ENCODE measurements around the gene ZNF30.

Gene ZNF30
- long read RNA-seq, transcript ZNF30-201 (5 exons, 2,579 nt): minor isoform, 7 of 89 reads
- long read RNA-seq, transcript ZNF30-204 (5 exons, 2,280 nt): minor isoform, 8 of 89 reads
- long read RNA-seq, transcript ZNF30-206 (6 exons, 2,583 nt): major isoform, 42 of 89 reads
- long read RNA-seq, partial matches to known transcripts: 2 of 89 reads
- long read RNA-seq, other reads (novel, unspliced or antisense): 30 of 89 reads

GRCh38 chr19:34926685-34927375 lies at the start of gene ZNF30:
TSS of gene ZNF30 (plus strand) at chr19:34926903. CDS start at chr19:34929948, 3,045 bp downstream.
- Histone ChIP-seq H3K27me3 (ENCODE audit: insufficient read depth, poor library complexity, severe bottlenecking) (no peaks in the 10 kb centered on the region), H3K27ac (replicated peaks) (peak within 1 kb of the TSS; percentile 19; the same call in 1 of the 2 replicates), H3K4me3 (replicated peaks; ENCODE audit: insufficient read depth, low read length) (peak within 1 kb of the TSS; percentile 24)
- TF ChIP-seq, protein P1, sequence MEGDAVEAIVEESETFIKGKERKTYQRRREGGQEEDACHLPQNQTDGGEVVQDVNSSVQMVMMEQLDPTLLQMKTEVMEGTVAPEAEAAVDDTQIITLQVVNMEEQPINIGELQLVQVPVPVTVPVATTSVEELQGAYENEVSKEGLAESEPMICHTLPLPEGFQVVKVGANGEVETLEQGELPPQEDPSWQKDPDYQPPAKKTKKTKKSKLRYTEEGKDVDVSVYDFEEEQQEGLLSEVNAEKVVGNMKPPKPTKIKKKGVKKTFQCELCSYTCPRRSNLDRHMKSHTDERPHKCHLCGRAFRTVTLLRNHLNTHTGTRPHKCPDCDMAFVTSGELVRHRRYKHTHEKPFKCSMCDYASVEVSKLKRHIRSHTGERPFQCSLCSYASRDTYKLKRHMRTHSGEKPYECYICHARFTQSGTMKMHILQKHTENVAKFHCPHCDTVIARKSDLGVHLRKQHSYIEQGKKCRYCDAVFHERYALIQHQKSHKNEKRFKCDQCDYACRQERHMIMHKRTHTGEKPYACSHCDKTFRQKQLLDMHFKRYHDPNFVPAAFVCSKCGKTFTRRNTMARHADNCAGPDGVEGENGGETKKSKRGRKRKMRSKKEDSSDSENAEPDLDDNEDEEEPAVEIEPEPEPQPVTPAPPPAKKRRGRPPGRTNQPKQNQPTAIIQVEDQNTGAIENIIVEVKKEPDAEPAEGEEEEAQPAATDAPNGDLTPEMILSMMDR (IDR thresholded peaks at IDR 0.05; ENCODE audit: insufficient read depth, low read length): no peak
- no peak for TF ChIP-seq POLR2AphosphoS5 (IDR thresholded peaks at IDR 0.05; ENCODE audit: low read depth)
- TF ChIP-seq, protein P2, sequence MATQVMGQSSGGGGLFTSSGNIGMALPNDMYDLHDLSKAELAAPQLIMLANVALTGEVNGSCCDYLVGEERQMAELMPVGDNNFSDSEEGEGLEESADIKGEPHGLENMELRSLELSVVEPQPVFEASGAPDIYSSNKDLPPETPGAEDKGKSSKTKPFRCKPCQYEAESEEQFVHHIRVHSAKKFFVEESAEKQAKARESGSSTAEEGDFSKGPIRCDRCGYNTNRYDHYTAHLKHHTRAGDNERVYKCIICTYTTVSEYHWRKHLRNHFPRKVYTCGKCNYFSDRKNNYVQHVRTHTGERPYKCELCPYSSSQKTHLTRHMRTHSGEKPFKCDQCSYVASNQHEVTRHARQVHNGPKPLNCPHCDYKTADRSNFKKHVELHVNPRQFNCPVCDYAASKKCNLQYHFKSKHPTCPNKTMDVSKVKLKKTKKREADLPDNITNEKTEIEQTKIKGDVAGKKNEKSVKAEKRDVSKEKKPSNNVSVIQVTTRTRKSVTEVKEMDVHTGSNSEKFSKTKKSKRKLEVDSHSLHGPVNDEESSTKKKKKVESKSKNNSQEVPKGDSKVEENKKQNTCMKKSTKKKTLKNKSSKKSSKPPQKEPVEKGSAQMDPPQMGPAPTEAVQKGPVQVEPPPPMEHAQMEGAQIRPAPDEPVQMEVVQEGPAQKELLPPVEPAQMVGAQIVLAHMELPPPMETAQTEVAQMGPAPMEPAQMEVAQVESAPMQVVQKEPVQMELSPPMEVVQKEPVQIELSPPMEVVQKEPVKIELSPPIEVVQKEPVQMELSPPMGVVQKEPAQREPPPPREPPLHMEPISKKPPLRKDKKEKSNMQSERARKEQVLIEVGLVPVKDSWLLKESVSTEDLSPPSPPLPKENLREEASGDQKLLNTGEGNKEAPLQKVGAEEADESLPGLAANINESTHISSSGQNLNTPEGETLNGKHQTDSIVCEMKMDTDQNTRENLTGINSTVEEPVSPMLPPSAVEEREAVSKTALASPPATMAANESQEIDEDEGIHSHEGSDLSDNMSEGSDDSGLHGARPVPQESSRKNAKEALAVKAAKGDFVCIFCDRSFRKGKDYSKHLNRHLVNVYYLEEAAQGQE (IDR thresholded peaks at IDR 0.05; ENCODE audit: insufficient replicate concordance, low read depth): no peak
- no peak for TF ChIP-seq GABPA (IDR thresholded peaks at IDR 0.05; ENCODE audit: low read depth)
- no peak for TF ChIP-seq SPI1 (IDR thresholded peaks at IDR 0.05; ENCODE audit: borderline replicate concordance, low read depth)
- DNase-seq (ENCODE audit: low read depth in 1 of 2, low spot score in 1 of 2): peak in 1 of 2 experiments; percentile 82

DNA sequence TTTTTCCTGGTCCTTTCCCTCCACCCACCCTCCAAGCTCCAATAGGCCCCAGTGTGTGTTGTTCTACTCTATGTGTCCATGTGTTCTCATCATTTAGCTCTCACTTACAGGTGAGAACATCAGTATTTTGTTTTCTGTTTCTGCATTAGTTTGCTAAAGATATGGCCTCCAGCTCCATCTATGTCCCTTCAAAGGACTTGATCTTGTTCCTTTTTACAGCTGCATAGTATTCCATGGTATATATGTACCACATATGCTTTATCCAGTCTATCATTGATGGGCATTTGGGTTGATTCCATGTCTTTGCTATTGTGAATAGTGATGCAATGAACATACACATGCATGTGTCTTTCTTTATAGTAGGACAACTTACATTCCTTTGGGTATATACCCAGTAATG lies 47.1 kb upstream of the ZNF30 start:
- TF ChIP-seq, protein P2 (IDR thresholded peaks at IDR 0.05; ENCODE audit: insufficient replicate concordance, low read depth): no peak
- TF ChIP-seq POLR2AphosphoS5 (IDR thresholded peaks at IDR 0.05; ENCODE audit: low read depth): no peak
- no peak for TF ChIP-seq SPI1 (IDR thresholded peaks at IDR 0.05; ENCODE audit: borderline replicate concordance, low read depth)
- TF ChIP-seq, protein P1 (IDR thresholded peaks at IDR 0.05; ENCODE audit: insufficient read depth, low read length): no peak
- no peak for TF ChIP-seq GABPA (IDR thresholded peaks at IDR 0.05; ENCODE audit: low read depth)
- Histone ChIP-seq H3K27ac (replicated peaks) (no peak overlapping the region), H3K27me3 (ENCODE audit: insufficient read depth, poor library complexity, severe bottlenecking) (no peaks in the 10 kb centered on the region), H3K4me3 (replicated peaks; ENCODE audit: insufficient read depth, low read length) (no peak overlapping the region)
- no peak for DNase-seq (ENCODE audit: low read depth in 1 of 2, low spot score in 1 of 2)

- H3K27me3 ChIP-seq (ENCODE audit: insufficient read depth, poor library complexity, severe bottlenecking): no peaks in the 10 kb centered on the region
- H3K27ac ChIP-seq (replicated peaks): no peak overlapping the region
- TF ChIP-seq, protein P2 (IDR thresholded peaks at IDR 0.05; ENCODE audit: insufficient replicate concordance, low read depth): no peak
- TF ChIP-seq POLR2AphosphoS5 (IDR thresholded peaks at IDR 0.05; ENCODE audit: low read depth) (no peak), SPI1 (IDR thresholded peaks at IDR 0.05; ENCODE audit: borderline replicate concordance, low read depth) (no peak)
- DNase-seq (ENCODE audit: low read depth in 1 of 2, low spot score in 1 of 2): no peak
- no peak overlapping the region for H3K4me3 ChIP-seq (replicated peaks; ENCODE audit: insufficient read depth, low read length)
Measured at GRCh38 chr19:34880034-34880433, 46.7 kb upstream of the ZNF30 start.
